Stimulated activated effector memory CD8-positive, alpha-beta T cell treated with anti-CD3 and anti-CD28 coated beads, Interleukin-12 subunit alpha, Interleukin-12 subunit beta, amount 100 ng/mL, for 72 hours (primary cell): ENCODE data around the gene SLC39A8.

Experiments
- ATAC-seq: fragments of 150-1000 bp; cut with Tn5 transposase; 2 replicates; pipeline ENCODE4 v1.10.0; 2021
- DNase-seq, 2 donors: peaks; one replicate each; pipeline ENCODE4 v3.0.0; 2021 to 2022; ENCODE audit warnings: low spot score in 2 of 2
- H3K27ac Mint-ChIP-seq: one replicate; pipeline ENCODE4 v1.8.0; 2022; ENCODE audit warnings: mild to moderate bottlenecking, mixed read lengths
- H3K36me3 Mint-ChIP-seq: one replicate; pipeline ENCODE4 v1.8.0; 2022; ENCODE audit warnings: mild to moderate bottlenecking, mixed read lengths
- H3K4me1 Mint-ChIP-seq: one replicate; pipeline ENCODE4 v1.8.0; 2022; ENCODE audit warnings: mixed read lengths
- H3K4me3 Mint-ChIP-seq: one replicate; pipeline ENCODE4 v1.8.0; 2022; ENCODE audit warnings: mild to moderate bottlenecking, mixed read lengths
- H3K9me3 Mint-ChIP-seq: one replicate; pipeline ENCODE4 v1.8.0; 2022; ENCODE audit warnings: mixed read lengths

Gene SLC39A8

DNA sequence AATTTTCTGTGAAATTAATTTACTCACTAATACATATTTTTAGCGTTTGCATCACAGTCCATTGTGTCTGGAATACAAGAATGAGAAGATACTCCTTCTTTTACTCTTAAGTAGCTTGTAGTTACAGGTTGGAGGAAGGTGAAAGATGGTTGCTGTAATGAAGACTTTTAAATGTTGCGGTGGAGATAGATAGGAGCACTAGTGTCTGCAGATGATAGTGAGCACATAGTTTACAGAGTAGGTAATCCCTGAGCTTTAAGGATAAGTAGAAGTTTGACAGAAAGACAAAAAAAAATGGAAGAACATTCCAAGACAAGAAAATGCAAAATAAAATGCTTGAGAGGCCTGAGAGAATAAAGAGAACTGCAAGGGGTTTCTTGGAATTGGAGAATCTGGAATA is 5.4 kb upstream of the SLC39A8 start:
- Mint-ChIP-seq H3K36me3 (peaks cover 4% of the 10 kb centered on the region), H3K27ac (no peak overlapping the region), H3K9me3 (no peaks in the 10 kb centered on the region), H3K4me1 (peaks cover 10% of the 10 kb centered on the region), H3K4me3 (no peak overlapping the region)
- DNase-seq (no peak), ATAC-seq (no peak)

- peaks cover 18% of the 10 kb centered on the region for H3K4me1 Mint-ChIP-seq
- H3K9me3 Mint-ChIP-seq = no peaks in the 10 kb centered on the region
- H3K36me3 Mint-ChIP-seq = peaks cover 16% of the 10 kb centered on the region
- DNase-seq (no peak), ATAC-seq (no peak)
- no peak overlapping the region for H3K27ac Mint-ChIP-seq
- H3K4me3 Mint-ChIP-seq = no peak overlapping the region
Measured at GRCh38 chr4:102348701-102349100, 3.4 kb upstream of the SLC39A8 start.

DNA sequence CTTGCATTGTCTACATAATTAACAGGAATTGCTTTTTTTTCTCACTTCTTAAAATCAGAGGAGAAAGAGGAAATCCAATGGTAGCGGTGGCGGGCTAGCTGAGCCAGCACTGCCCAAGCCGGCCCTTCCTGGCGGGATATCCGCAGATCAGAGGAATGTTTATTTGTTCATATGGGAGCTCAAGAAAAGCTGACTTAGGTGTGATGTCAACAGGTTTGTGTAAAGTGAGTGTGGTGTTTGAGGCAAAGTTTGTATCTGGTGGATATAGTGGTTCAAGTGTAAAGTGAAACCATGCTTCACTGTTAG is 466 bp upstream of the SLC39A8 start:
- Mint-ChIP-seq H3K4me3 (peak overlapping the region; percentile 86), H3K36me3 (peaks cover 28% of the 10 kb centered on the region), H3K9me3 (no peaks in the 10 kb centered on the region), H3K27ac (peak overlapping the region; percentile 97), H3K4me1 (peaks cover 36% of the 10 kb centered on the region)
- ATAC-seq (peak; percentile 20), DNase-seq (no peak)

- Mint-ChIP-seq H3K27ac (peak overlapping the region; percentile 97), H3K4me1 (peaks cover 46% of the 10 kb centered on the region), H3K4me3 (peak overlapping the region; percentile 86), H3K9me3 (no peaks in the 10 kb centered on the region), H3K36me3 (peaks cover 31% of the 10 kb centered on the region)
- DNase-seq (peak; percentile 64 to 88), ATAC-seq (peak; percentile 81)
Measured at GRCh38 chr4:102344520-102344953, 745 bp downstream of the SLC39A8 start.

GRCh38 chr4:102343964-102344519 is 1.2 kb downstream of the SLC39A8 start:
- Mint-ChIP-seq H3K4me3 (peak overlapping the region; percentile 86), H3K36me3 (peaks cover 31% of the 10 kb centered on the region), H3K9me3 (no peaks in the 10 kb centered on the region), H3K27ac (peak overlapping the region; percentile 97), H3K4me1 (peaks cover 49% of the 10 kb centered on the region)
- DNase-seq (no peak), ATAC-seq (peak; percentile 53)

DNA sequence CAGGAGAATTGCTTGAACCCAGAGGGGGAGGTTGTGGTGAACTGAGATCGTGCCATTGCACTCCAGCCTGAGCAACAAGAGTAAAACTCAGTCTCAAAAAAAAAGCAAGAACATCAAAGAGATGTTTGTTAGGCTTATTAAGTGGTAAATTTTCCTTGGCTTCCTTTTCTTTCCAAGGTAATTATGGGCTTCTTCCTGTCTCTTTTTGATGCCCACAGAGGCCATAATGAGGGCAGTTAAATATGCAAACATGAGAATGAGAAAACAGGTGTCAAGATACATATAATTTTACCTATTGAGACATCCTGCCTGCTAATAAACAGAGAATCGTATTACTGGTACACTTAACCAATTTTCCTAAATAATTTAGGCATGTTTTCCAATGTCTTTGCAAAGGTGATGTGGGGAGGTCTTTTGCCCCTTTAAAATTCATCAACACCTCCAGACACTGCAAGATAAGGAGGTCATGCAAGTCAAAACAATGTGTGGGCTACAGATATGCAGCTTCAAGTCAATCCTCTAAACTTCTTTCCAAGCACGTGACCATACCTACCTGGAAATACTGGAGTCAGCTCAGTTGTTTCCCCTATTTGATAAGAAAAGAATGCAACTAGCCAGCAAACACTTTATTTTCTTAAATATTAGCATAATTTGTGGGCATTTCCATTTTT is 2.7 kb downstream of the SLC39A8 start:
- no peak for DNase-seq
- H3K9me3 Mint-ChIP-seq = no peaks in the 10 kb centered on the region
- H3K27ac Mint-ChIP-seq = peak overlapping the region; percentile 97
- H3K4me1 Mint-ChIP-seq = peaks cover 50% of the 10 kb centered on the region
- H3K4me3 Mint-ChIP-seq = peak overlapping the region; percentile 86
- ATAC-seq = no peak
- peaks cover 31% of the 10 kb centered on the region for H3K36me3 Mint-ChIP-seq

GRCh38 chr4:102341201-102341600 is 4.1 kb downstream of the SLC39A8 start:
- Mint-ChIP-seq H3K4me3 (no peak overlapping the region), H3K27ac (peak overlapping the region; percentile 21)
- ATAC-seq = no peak

GRCh38 chr4:102339018-102339417 is 6.3 kb downstream of the SLC39A8 start:
- Mint-ChIP-seq H3K27ac (no peak overlapping the region), H3K4me3 (no peak overlapping the region), H3K4me1 (peaks cover 52% of the 10 kb centered on the region), H3K36me3 (peaks cover 15% of the 10 kb centered on the region), H3K9me3 (no peaks in the 10 kb centered on the region)
- DNase-seq (no peak), ATAC-seq (no peak)

More at GRCh38 chr4:102341201-102341600, 4.1 kb downstream of the SLC39A8 start:
- Mint-ChIP-seq H3K9me3 (no peaks in the 10 kb centered on the region), H3K4me1 (peaks cover 50% of the 10 kb centered on the region), H3K36me3 (peaks cover 31% of the 10 kb centered on the region)
- no peak for DNase-seq

- Mint-ChIP-seq H3K9me3 (no peaks in the 10 kb centered on the region), H3K4me1 (peaks cover 58% of the 10 kb centered on the region), H3K27ac (no peak overlapping the region), H3K4me3 (no peak overlapping the region), H3K36me3 (peaks cover 15% of the 10 kb centered on the region)
- ATAC-seq (no peak), DNase-seq (no peak)
Measured at GRCh38 chr4:102338405-102338804, 6.9 kb downstream of the SLC39A8 start.

DNA sequence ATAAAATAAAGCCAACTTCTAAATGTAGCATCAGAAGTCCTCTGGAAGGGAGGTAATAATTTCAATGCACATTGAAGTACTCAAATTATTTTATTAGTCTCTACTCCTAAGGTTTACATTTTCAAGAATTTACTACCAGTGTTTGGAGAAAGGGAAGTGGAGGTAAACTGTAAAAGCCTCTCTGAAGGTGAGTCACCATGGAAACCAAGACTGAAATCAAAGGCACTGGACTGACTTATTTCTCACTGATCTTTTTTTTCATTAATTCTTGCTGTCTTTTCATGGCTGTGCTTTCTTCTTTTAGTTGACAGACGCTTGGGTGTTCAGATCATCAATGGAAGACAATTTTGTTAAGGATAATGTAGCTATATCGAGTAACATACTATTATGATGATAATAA is 9.7 kb downstream of the SLC39A8 start:
- Mint-ChIP-seq H3K27ac (no peak overlapping the region), H3K9me3 (no peaks in the 10 kb centered on the region), H3K4me3 (no peak overlapping the region), H3K36me3 (peaks cover 7% of the 10 kb centered on the region), H3K4me1 (peaks cover 48% of the 10 kb centered on the region)
- DNase-seq = no peak
- ATAC-seq = peak; percentile 54

GRCh38 chr4:102334624-102335023 is 10.7 kb downstream of the SLC39A8 start:
- no peak overlapping the region for H3K27ac Mint-ChIP-seq
- ATAC-seq (no peak), DNase-seq (no peak)
- no peak overlapping the region for H3K4me3 Mint-ChIP-seq
- peaks cover 50% of the 10 kb centered on the region for H3K4me1 Mint-ChIP-seq
- peaks cover 5% of the 10 kb centered on the region for H3K36me3 Mint-ChIP-seq
- H3K9me3 Mint-ChIP-seq = no peaks in the 10 kb centered on the region

DNA sequence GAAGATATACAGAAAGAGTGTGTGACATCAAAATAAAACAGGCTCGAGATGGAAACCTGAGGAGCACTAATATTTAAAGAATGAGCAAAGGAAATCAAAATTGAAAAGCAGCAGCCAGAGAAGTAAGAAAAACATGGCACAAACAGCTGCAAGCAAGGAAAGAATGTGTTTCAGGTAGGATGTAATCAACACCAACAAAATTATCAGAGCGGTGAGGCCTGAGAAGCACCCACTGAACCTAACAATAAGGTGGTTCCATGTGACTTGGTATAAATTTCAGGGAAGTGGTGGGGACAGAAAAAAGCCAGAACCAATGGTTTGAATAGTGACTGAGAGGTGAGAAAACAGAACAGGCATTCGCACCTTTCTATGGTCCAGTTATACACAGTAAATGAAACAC is 11.5 kb downstream of the SLC39A8 start:
- DNase-seq (no peak), ATAC-seq (no peak)
- no peak overlapping the region for H3K4me3 Mint-ChIP-seq
- no peaks in the 10 kb centered on the region for H3K9me3 Mint-ChIP-seq
- peaks cover 5% of the 10 kb centered on the region for H3K36me3 Mint-ChIP-seq
- peaks cover 49% of the 10 kb centered on the region for H3K4me1 Mint-ChIP-seq
- no peak overlapping the region for H3K27ac Mint-ChIP-seq

- H3K9me3 Mint-ChIP-seq = no peaks in the 10 kb centered on the region
- no peak overlapping the region for H3K27ac Mint-ChIP-seq
- ATAC-seq (no peak), DNase-seq (no peak)
- H3K4me3 Mint-ChIP-seq = no peak overlapping the region
- H3K4me1 Mint-ChIP-seq = peaks cover 29% of the 10 kb centered on the region
- H3K36me3 Mint-ChIP-seq = peaks cover 5% of the 10 kb centered on the region
Measured at GRCh38 chr4:102328045-102328444, 17.2 kb downstream of the SLC39A8 start.

DNA sequence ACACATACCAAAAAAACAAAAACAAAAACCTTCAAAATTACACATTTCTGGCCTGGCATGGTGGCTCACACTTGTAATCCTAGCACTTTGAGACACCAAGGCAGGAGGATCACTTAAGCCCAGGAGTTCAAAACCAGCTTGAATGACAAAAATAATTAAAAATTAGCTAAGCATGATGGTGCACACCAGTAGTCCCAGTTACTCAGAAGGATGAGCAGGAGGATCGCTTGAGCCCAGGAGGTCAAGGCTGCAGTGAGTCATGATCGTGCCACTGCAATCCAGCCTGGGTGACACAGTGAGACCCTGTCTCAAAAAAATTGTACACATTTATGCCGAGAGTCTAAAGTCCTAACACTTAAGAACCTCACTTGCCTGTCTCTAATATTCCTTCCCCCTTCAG is 18.3 kb downstream of the SLC39A8 start:
- ATAC-seq (no peak), DNase-seq (no peak)
- H3K9me3 Mint-ChIP-seq = no peaks in the 10 kb centered on the region
- peaks cover 38% of the 10 kb centered on the region for H3K4me1 Mint-ChIP-seq
- no peak overlapping the region for H3K27ac Mint-ChIP-seq
- H3K4me3 Mint-ChIP-seq = no peak overlapping the region
- H3K36me3 Mint-ChIP-seq = no peaks in the 10 kb centered on the region

GRCh38 chr4:102324730-102325129 is 20.6 kb downstream of the SLC39A8 start:
- no peaks in the 10 kb centered on the region for H3K9me3 Mint-ChIP-seq

GRCh38 chr4:102322736-102323135 is 22.5 kb downstream of the SLC39A8 start:
- Mint-ChIP-seq H3K27ac (no peak overlapping the region), H3K36me3 (no peaks in the 10 kb centered on the region), H3K4me1 (peaks cover 33% of the 10 kb centered on the region), H3K4me3 (no peak overlapping the region), H3K9me3 (no peaks in the 10 kb centered on the region)
- ATAC-seq (no peak), DNase-seq (no peak)

More at GRCh38 chr4:102324730-102325129, 20.6 kb downstream of the SLC39A8 start:
- no peak overlapping the region for H3K27ac Mint-ChIP-seq
- ATAC-seq (no peak), DNase-seq (no peak)
- no peaks in the 10 kb centered on the region for H3K36me3 Mint-ChIP-seq
- H3K4me1 Mint-ChIP-seq = peaks cover 36% of the 10 kb centered on the region
- H3K4me3 Mint-ChIP-seq = no peak overlapping the region
